Measurements from ENCODE around the gene FTSJ3.
A peak's percentile ranks its signal among the peaks of the same experiment; 100 is the strongest.

FTSJ3 gene

GRCh38 chr17:63785556-63785955 lies 41.9 kb downstream of the FTSJ3 start:
- DNase-seq = no peak

- DNase-seq = no peak
Observed at GRCh38 chr17:63783522-63783921, 43.9 kb downstream of the FTSJ3 start.

DNA sequence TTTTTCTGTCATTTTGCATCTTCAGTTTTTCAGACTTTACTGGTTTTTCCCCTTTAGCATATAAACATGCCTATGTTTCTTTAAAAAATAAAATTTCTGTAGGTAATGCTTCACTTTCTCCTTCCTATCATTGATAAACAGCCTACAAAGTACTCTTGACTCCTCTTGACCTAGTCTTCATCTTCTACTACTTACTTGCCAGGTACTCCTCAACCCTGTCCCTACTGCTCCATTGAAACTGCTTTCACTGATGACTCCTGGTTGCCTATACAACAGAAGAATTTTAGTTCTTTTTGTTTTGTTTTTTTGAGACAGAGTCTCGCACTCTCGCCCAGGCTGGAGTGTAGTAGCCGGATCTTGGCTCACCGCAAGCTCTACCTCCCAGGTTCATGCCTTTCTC lies 46.5 kb downstream of the FTSJ3 start:
- no peak for DNase-seq

DNA sequence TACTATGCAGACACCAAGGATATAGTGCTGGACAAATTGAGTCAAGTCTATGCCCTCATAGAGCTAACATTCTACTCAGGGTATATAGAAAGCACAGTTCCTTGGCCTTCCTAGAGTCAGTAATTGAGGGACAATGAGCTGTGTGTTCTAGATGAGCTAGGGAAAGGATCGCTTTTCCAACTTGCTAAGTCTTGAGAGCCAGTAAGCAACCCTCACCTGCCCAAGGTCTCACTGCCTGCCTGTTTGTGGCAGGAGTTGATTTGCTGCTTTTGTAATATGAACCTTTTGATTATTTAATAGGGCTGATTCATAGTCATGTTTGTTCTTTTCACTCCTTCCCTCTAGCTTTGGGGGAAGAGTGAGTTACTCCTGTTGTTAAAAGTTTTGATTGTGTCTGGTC lies 47.0 kb downstream of the FTSJ3 start:
- no peak for DNase-seq

DNA sequence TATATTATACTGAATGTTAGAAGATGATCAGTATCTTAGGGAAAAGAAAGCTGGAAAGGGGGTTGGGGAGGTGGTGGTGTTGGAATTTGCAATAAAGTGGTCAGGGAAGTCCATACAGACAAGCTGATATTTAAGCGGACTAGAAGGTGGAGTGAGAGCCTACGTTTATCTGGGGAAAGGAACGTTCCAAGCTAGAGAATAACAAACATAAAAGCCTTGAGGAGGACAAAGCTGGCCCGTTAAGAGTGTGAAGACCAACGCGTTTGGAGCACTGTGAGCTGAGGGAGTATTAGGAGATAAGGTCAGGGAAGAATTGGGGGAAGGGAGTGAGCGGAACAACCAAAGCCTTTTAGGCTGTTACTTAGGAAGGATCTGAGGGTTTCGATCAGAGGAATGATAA lies 52.0 kb downstream of the FTSJ3 start:
- no peak for DNase-seq

DNA sequence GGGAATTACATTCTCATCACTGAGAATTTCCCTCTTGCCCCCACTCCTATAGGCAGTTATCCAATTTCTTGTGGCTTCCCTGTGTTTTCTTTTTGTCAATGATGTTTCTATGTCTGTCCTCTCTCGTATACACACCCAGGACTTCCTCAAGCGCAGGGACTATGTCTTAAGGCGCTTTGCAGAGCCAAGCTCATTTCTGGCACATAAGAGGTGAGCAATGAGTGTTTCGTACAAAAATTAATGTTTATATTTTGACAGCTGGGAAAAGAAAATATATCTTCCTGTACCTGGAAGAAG lies 52.5 kb downstream of the FTSJ3 start:
- DNase-seq = no peak

DNA sequence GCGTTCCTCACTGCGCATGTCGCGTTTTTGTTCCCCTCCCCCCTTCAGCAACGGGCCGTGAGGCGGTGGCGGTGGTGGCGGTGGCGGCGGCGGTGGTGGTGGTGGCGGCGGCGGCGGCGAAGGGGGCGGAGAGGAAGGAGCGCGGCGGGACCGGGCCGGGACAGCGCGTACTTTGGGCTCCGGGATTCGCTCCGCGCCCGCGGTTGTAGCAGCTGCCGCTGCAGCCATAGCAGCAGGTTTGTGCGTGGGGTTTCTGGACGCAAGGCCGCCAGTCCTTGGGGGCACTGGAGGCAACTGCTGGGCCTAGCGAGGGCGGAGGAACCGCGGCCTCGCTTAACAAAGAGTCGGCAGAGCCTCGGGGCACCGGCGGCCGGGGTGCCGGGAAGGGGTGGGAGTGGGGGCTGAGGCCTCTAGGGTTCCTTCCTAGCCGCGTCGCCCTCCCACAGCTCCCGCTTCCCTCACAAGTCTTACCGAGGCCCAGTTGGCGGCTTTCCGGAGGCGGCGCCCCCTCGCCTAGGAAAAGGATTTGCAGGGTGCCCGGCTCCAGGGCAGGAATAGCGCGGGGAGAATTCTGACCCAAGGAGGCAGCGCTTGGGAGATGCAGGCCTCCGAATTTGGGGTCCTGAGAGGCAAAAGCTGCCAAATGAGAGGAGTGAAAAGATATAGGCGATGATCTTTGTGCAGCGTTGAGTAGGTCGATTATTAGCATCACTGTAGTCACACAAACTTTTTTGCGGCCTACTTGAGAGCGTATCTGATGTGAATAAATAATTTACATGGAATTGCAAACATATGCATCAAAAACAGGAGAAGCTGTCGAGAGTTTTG lies 53.1 kb downstream of the FTSJ3 start, which contains the start of gene DDX42:
TSS of gene DDX42 (plus strand) at position 30 of the 828 bp plus-strand sequence. CDS start 12,880 bp downstream, outside the sequence.
- peak; percentile 90 for DNase-seq

DNA sequence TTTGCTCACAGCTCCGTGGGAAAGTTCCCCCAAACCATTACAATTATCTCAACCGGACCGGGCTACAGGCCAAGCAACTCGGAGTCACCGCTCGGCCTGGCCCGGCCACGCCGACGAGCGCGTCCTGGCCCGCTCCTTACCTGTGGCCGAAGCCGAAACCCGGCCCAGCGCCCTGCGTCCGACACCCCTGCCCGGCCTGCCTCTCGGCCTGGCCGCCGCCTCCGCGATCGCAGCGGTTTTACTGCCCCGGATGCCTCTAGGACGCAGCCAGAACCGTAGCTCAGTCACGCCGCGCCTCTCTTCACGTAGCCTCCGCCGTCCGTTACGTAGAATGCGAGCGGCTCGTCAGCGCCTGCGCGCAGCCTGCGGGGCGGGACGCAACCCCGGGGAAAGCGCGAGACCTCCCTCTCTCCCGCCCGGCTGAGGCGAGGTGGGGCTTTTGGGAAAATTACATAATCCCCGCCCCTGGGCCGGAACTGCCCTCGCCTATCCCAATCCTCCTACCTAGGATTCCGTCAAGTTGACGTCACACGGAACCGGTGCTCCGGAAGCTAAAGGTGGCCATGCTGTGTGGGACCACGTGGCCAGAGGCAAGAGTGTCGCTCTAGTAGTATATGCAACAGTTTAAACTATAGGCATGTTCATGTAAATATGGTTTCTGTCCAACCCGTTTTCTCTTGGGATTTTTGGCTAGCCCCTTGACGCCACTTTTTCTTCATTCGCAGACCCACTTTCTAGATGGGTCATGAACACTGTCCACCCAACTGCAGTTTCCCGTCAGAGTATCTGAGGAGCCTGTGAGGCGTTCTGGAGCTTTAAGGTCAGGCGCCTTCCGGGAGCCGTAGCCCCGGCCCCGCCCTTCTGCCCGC lies 54.0 kb downstream of the FTSJ3 start, which contains the start of gene CCDC47:
TSS of gene CCDC47 (minus strand) at position 326 of the 869 bp plus-strand sequence. CDS start 7,422 bp downstream, outside the sequence.
- peak; percentile 96 for DNase-seq

- no peak for DNase-seq
Observed at GRCh38 chr17:63772801-63773271, 54.6 kb downstream of the FTSJ3 start.
